K562 (cell line): Measurements from ENCODE around the gene PPIF. TPM values are rescaled to one million over a fixed set of nuclear protein-coding genes. Genes with fewer than 3 reads are reported as not detected.

Experiments used
- ATAC-seq: fragments of 200-7000 bp; cut with Tn5 transposase; 3 replicates; pipeline ENCODE4 v1.9.1; 2020; ENCODE audit warnings: moderate library complexity
- BruUV-seq: library from RNA; stranded (reverse); fragments of 400-500 nt; replicated peaks from 2 replicates; lab custom pipeline; 2021; lab: Mats Ljungman, UMichigan
- CTCF ChIA-PET: fragments of 300-600 bp; formaldehyde crosslinking; extraction: SDS; loops from one replicate; lab custom pipeline; 2021; ENCODE audit warnings: low intra/inter-chr PET ratio; lab: Yijun Ruan, JAX
- POLR2A ChIA-PET: fragments of 300-600, 350-650 bp; sonication (Branson Sonifier 250); formaldehyde crosslinking; extraction: SDS; loops from one replicate; lab custom pipeline; 2021; ENCODE audit warnings: antibody characterized with exemption, inconsistent platforms; lab: Yijun Ruan, JAX
- DNase-seq, 4 experiments: peaks; one replicate each; pipeline versions ENCODE4 v3.0.0 to v3.0.0-alpha.2; 2011 to 2018; ENCODE audit warnings: low spot score in 3 of 4, mixed read lengths in 3 of 4; ENCODE audit errors: extremely low read depth in 1 of 4
- FAIRE-seq: peaks from 2 replicates; lab custom pipeline; 2011; peaks lifted over from hg19 to GRCh38; lab: Jason Lieb, UNC
- H2AFZ ChIP-seq: 2 replicates; pipeline ENCODE4 v1.6.0; 2011; ENCODE audit warnings: low read depth, low read length, control low read depth, inconsistent platforms
- H3K27ac ChIP-seq: fragments of 200-600 bp; 3 replicates; pipeline ENCODE4 v1.8.0; 2011; ENCODE audit warnings: low read depth, mild to moderate bottlenecking, control low read depth, inconsistent platforms, low read length, moderate library complexity, mixed read lengths; ENCODE audit errors: extremely low read depth
- H3K27me3 ChIP-seq, 2 experiments: fragments of 300-600 bp in 1 of 2; 2 replicates in 1 of 2; 3 replicates in 1 of 2; pipeline versions ENCODE4 v1.6.0 to v1.8.0; 2011; ENCODE audit warnings: inconsistent platforms in 2 of 2, low read length in 2 of 2, mild to moderate bottlenecking in 1 of 2, mixed read lengths in 1 of 2, moderate library complexity in 1 of 2; ENCODE audit not compliant: control insufficient read depth in 2 of 2, insufficient read depth in 2 of 2
- H3K36me3 ChIP-seq: fragments of 300-600 bp; 3 replicates; pipeline ENCODE4 v1.8.0; 2011; ENCODE audit warnings: mild to moderate bottlenecking, low read length, inconsistent platforms; ENCODE audit not compliant: control insufficient read depth, insufficient read depth
- H3K4me1 ChIP-seq, 2 experiments: fragments of 200-600 bp in 1 of 2; replicated peaks in 1 of 2; 2 replicates in 1 of 2; 3 replicates in 1 of 2; pipeline versions ENCODE4 v1.5.1 to v1.8.0; 2011; ENCODE audit warnings: inconsistent platforms in 2 of 2, low read length in 2 of 2, mild to moderate bottlenecking in 1 of 2, mixed read lengths in 1 of 2, moderate library complexity in 1 of 2; ENCODE audit not compliant: control insufficient read depth in 2 of 2, insufficient read depth in 2 of 2
- H3K4me2 ChIP-seq: 2 replicates; pipeline ENCODE4 v1.6.1; 2011; ENCODE audit warnings: low read length, control low read depth, inconsistent platforms, mixed read lengths; ENCODE audit not compliant: insufficient read depth
- H3K4me3 ChIP-seq: fragments of 200-600 bp; sonication (generic), shearing (Covaris generic); 2 replicates; pipeline ENCODE4 v1.5.1; 2016; ENCODE audit warnings: control low read depth, inconsistent platforms
- H3K79me2 ChIP-seq: fragments of 200-600 bp; 3 replicates; pipeline ENCODE4 v1.8.0; 2011; ENCODE audit warnings: low read length, inconsistent platforms; ENCODE audit not compliant: control insufficient read depth, insufficient read depth
- H3K9ac ChIP-seq, 2 experiments: 2 replicates each; pipeline versions ENCODE4 v1.6.0 to v1.6.1; 2011; ENCODE audit warnings: low read depth in 2 of 2, low read length in 2 of 2, control low read depth in 1 of 2, inconsistent platforms in 1 of 2, mild to moderate bottlenecking in 1 of 2, mixed read lengths in 1 of 2; ENCODE audit not compliant: insufficient read depth in 1 of 2
- H3K9me1 ChIP-seq: one replicate; pipeline ENCODE4 v1.6.0; 2011; ENCODE audit warnings: inconsistent platforms, mild to moderate bottlenecking, low read length, moderate library complexity; ENCODE audit not compliant: control insufficient read depth, insufficient read depth
- H3K9me3 ChIP-seq: replicated peaks from 2 replicates; pipeline ENCODE4 v1.5.1; 2011; ENCODE audit warnings: low read depth, low read length, inconsistent platforms; ENCODE audit not compliant: control insufficient read depth, insufficient read depth
- H4K20me1 ChIP-seq: replicated peaks from 2 replicates; pipeline ENCODE4 v1.6.1; 2011; ENCODE audit warnings: low read length, inconsistent platforms, mixed read lengths; ENCODE audit not compliant: control insufficient read depth, insufficient read depth
- GTF2F1 ChIP-seq: IDR thresholded peaks from 2 replicates; pipeline ENCODE4 v1.6.1; 2011; ENCODE audit warnings: low read depth, low read length, improper control_type of control experiment
- MBD1 ChIP-seq: fragments of 250-450 bp; sonication (Bioruptor Pico); IDR thresholded peaks from 2 replicates; pipeline ENCODE4 v1.8.0; 2022; ENCODE audit warnings: inconsistent platforms
- POLR2G ChIP-seq: fragments of 200-400 bp; formaldehyde crosslinking; IDR thresholded peaks from 2 replicates; pipeline ENCODE4 v1.6.1; 2017; ENCODE audit warnings: low read depth, mild to moderate bottlenecking, antibody characterized with exemption, low read length, moderate library complexity
- RBM22 ChIP-seq: fragments of 200-400 bp; formaldehyde crosslinking; IDR thresholded peaks from 2 replicates; pipeline ENCODE4 v1.6.1; 2018; ENCODE audit warnings: low read length, low read depth; ENCODE audit not compliant: poor library complexity, severe bottlenecking
- RUNX1 ChIP-seq: sonication (generic); IDR thresholded peaks from 2 replicates; pipeline ENCODE4 v1.6.1; 2016; ENCODE audit warnings: antibody characterized with exemption, low read depth
- TCFL5 ChIP-seq: fragments of 250-450 bp; sonication (Bioruptor Pico); conservative IDR thresholded peaks from 2 replicates; pipeline ENCODE4 v1.6.1; 2021; ENCODE audit warnings: mild to moderate bottlenecking, moderate library complexity, matching md5 sums
- TFAP4 ChIP-seq: sonication (generic); formaldehyde crosslinking; IDR thresholded peaks from 2 replicates; pipeline ENCODE4 v1.8.0; 2022; ENCODE audit warnings: missing genetic modification reagents, mild to moderate bottlenecking, moderate library complexity, borderline replicate concordance
- ZNF143 ChIP-seq: sonication (generic); formaldehyde crosslinking; IDR thresholded peaks from 2 replicates; pipeline ENCODE4 v1.9.0; 2022; ENCODE audit warnings: mild to moderate bottlenecking, missing genetic modification reagents
- ZNF696 ChIP-seq: fragments of 250-450 bp; sonication (Bioruptor Pico); conservative IDR thresholded peaks from 2 replicates; pipeline ENCODE4 v1.4.0; 2020; ENCODE audit warnings: mild to moderate bottlenecking, moderate library complexity
- WGBS: fragments of 100-300 bp; shearing (Covaris generic); methylation state at CpG from one replicate; pipeline ENCODE4 v1.1.6; 2016; ENCODE audit warnings: low coverage, mixed read lengths; ENCODE audit not compliant: insufficient coverage; ENCODE audit errors: missing lambda C conversion rate; 5-methylcytosine and 5-hydroxymethylcytosine counted together
- in situ Hi-C: fragments of 300-500 bp; cut with MboI; formaldehyde crosslinking; loops from 4 replicates; pipeline ENCODE4 v1.15.0; 2018; ENCODE audit warnings: inconsistent platforms, mixed read lengths
- intact Hi-C: fragments of 100-400 bp; cut with micrococcal nuclease; formaldehyde crosslinking; loops from 2 replicates; pipeline ENCODE4 v1.14.2; 2022
- polyA plus RNA-seq, 8 experiments: library from polyadenylated mRNA; depleted of rRNA in 4 of 8; stranded (reverse) in 5 of 8; unstranded in 3 of 8; fragments of >200 nt; fragmentation: Nextera tagmentation in 2 of 8; fragmentation: Illumina TruSeq in 1 of 8; extraction: Ambion mirVana in 2 of 8; extraction: Trizol in 1 of 8; gene quantifications; 2 replicates each; pipeline versions ENCODE4 v1.2.1 to v1.2.3, GENCODE V29; 2011 to 2014; ENCODE audit warnings: inconsistent platforms in 1 of 8, missing spikeins in 1 of 8
- total RNA-seq, 7 experiments: library from RNA; depleted of rRNA in 6 of 7; stranded (reverse); fragments of >200 nt in 6 of 7; fragmentation: Illumina TruSeq in 2 of 7; extraction: Trizol in 2 of 7; gene quantifications; 2 replicates each; pipeline versions ENCODE4 v1.2.1 to v1.2.3, GENCODE V29; 2011 to 2021; ENCODE audit warnings: low replicate concordance in 1 of 7

PPIF gene
- total and polyA plus RNA-seq, 9 of the 15 experiments (the other 6 are each of a cell fraction or from before 2014, with no cell fraction given) = 40.9 to 287 (median 117) TPM

- no peak for TF ChIP-seq MBD1
- TF ChIP-seq TCFL5 (CRISPR knock-in tag) = no peak
- TF ChIP-seq ZNF696 (CRISPR knock-in tag) = no peak
- TF ChIP-seq GTF2F1 = no peak
- no peak for TF ChIP-seq TFAP4 (CRISPR knock-in tag)
- TF ChIP-seq ZNF143 (CRISPR knock-in tag) = no peak
- TF ChIP-seq, all 486 proteins: peak for 0
These were observed 38.2 kb upstream of the PPIF start (continued) for GRCh38 chr10:79308969-79309665.

GRCh38 chr10:79310200-79310865, 36.9 kb upstream of the PPIF start:
- DNase-seq (no peak), ATAC-seq (no peak), FAIRE-seq (no peak)
- H3K9me3 ChIP-seq = no peaks in the 10 kb centered on the region
- ChIA-PET CTCF (no interaction called here), POLR2A (no interaction called here)
- no peaks in the 10 kb centered on the region for H4K20me1 ChIP-seq
- no peak overlapping the region for H3K9ac ChIP-seq
- peaks cover 0 to 29% of the 10 kb centered on the region in 2 experiments; a peak in 1 of 5 replicates for H3K4me1 ChIP-seq
- no peak overlapping the region for H3K4me2 ChIP-seq
- H3K27me3 ChIP-seq = no peaks in the 10 kb centered on the region
- H3K9me1 ChIP-seq = no peaks in the 10 kb centered on the region
- no peaks in the 10 kb centered on the region for H3K79me2 ChIP-seq
- peaks cover 53% of the 10 kb centered on the region; the same call in 2 of the 3 replicates for H3K36me3 ChIP-seq
- intact Hi-C loops (no loop called here), in situ Hi-C loops (no loop called here)
- WGBS = 81% methylated on average over 29 of the region's 29 CpGs
- BruUV-seq = no TSS peak
- TF ChIP-seq RUNX1 = no peak
- TF ChIP-seq RBM22 = peak; percentile 80
- TF ChIP-seq POLR2G = peak; percentile 31
- no peak overlapping the region for H3K4me3 ChIP-seq
- no peak overlapping the region for H2AFZ ChIP-seq
- no peak overlapping the region for H3K27ac ChIP-seq
